Liver (tissue), 9 donors: ENCODE results near the gene TP73. TPM values are rescaled to one million over a fixed set of nuclear protein-coding genes. Genes with fewer than 3 reads are reported as not detected.

Experiments used
- DNase-seq: peaks from one replicate; pipeline ENCODE4 v3.0.0-alpha.2; 2017; ENCODE audit warnings: low spot score
- H3K27ac ChIP-seq, 2 donors: one replicate each; pipeline ENCODE4 v1.7.0; 2013; ENCODE audit warnings: inconsistent platforms in 2 of 2, low read length in 2 of 2, control low read depth in 1 of 2, low read depth in 1 of 2, mild to moderate bottlenecking in 1 of 2
- H3K27me3 ChIP-seq, 4 donors: one replicate each; pipeline versions ENCODE4 v1.6.1 to v1.7.0; 2013; ENCODE audit warnings: low read length in 3 of 4, inconsistent platforms in 1 of 4, mild to moderate bottlenecking in 1 of 4, moderate library complexity in 1 of 4; ENCODE audit not compliant: control insufficient read depth in 4 of 4, insufficient read depth in 4 of 4
- H3K36me3 ChIP-seq, 4 donors: one replicate each; pipeline versions ENCODE4 v1.6.1 to v1.7.0; 2013; ENCODE audit warnings: low read length in 3 of 4, mild to moderate bottlenecking in 3 of 4, low read depth in 1 of 4, moderate library complexity in 1 of 4; ENCODE audit not compliant: control insufficient read depth in 4 of 4, insufficient read depth in 3 of 4
- H3K4me1 ChIP-seq, 4 donors: one replicate each; pipeline versions ENCODE4 v1.6.1 to v1.7.0; 2013; ENCODE audit warnings: low read length in 3 of 4, mild to moderate bottlenecking in 3 of 4, moderate library complexity in 1 of 4; ENCODE audit not compliant: control insufficient read depth in 4 of 4, insufficient read depth in 4 of 4
- H3K4me3 ChIP-seq, 3 donors: one replicate each; pipeline versions ENCODE4 v1.6.1 to v1.7.0; 2013; ENCODE audit warnings: low read length in 3 of 3, control low read depth in 1 of 3, low read depth in 1 of 3, mild to moderate bottlenecking in 1 of 3
- H3K9ac ChIP-seq, 2 donors: one replicate each; pipeline ENCODE4 v1.7.0; 2013; ENCODE audit warnings: low read length in 2 of 2, mild to moderate bottlenecking in 2 of 2, moderate library complexity in 2 of 2, control low read depth in 1 of 2, low read depth in 1 of 2
- H3K9me3 ChIP-seq, 4 donors: one replicate each; pipeline versions ENCODE4 v1.6.1 to v1.7.0; 2013; ENCODE audit warnings: low read length in 3 of 4; ENCODE audit not compliant: control insufficient read depth in 4 of 4
- ATF3 ChIP-seq: IDR thresholded peaks from 2 replicates; pipeline ENCODE4 v1.6.1; 2016; ENCODE audit warnings: antibody characterized with exemption
- EGR1 ChIP-seq, 2 donors: IDR thresholded peaks; 2 replicates each; pipeline ENCODE4 v1.6.1; 2016 to 2018; ENCODE audit warnings: antibody characterized with exemption in 2 of 2, low read depth in 2 of 2
- FOXA1 ChIP-seq: IDR thresholded peaks from 2 replicates; pipeline ENCODE4 v1.6.1; 2016; ENCODE audit warnings: antibody characterized with exemption
- FOXA2 ChIP-seq: IDR thresholded peaks from 2 replicates; pipeline ENCODE4 v1.6.1; 2016; ENCODE audit warnings: antibody characterized with exemption
- GABPA ChIP-seq, 2 donors: IDR thresholded peaks in 1 of 2; conservative IDR thresholded peaks in 1 of 2; 2 replicates each; pipeline ENCODE4 v1.6.1; 2016; ENCODE audit warnings: antibody characterized with exemption in 2 of 2, mild to moderate bottlenecking in 1 of 2, moderate library complexity in 1 of 2
- HNF4A ChIP-seq, 2 donors: conservative IDR thresholded peaks; 2 replicates each; pipeline ENCODE4 v1.6.1; 2016; ENCODE audit warnings: antibody characterized with exemption in 2 of 2, mild to moderate bottlenecking in 2 of 2
- HNF4G ChIP-seq: IDR thresholded peaks from 2 replicates; pipeline ENCODE4 v1.6.1; 2016; ENCODE audit warnings: antibody characterized with exemption
- JUND ChIP-seq, 2 donors: IDR thresholded peaks; 2 replicates each; pipeline ENCODE4 v1.6.1; 2016; ENCODE audit warnings: antibody characterized with exemption in 2 of 2
- NR2F2 ChIP-seq: IDR thresholded peaks from 2 replicates; pipeline ENCODE4 v1.6.1; 2016; ENCODE audit warnings: antibody characterized with exemption
- RAD21 ChIP-seq, 2 donors: IDR thresholded peaks; 2 replicates each; pipeline ENCODE4 v1.6.1; 2016; ENCODE audit warnings: antibody characterized with exemption in 2 of 2, mild to moderate bottlenecking in 2 of 2
- REST ChIP-seq: IDR thresholded peaks from 2 replicates; pipeline ENCODE4 v1.6.1; 2016; ENCODE audit warnings: antibody characterized with exemption, mild to moderate bottlenecking
- RXRA ChIP-seq, 2 donors: IDR thresholded peaks; 2 replicates each; pipeline ENCODE4 v1.6.1; 2017 to 2018; ENCODE audit warnings: antibody characterized with exemption in 2 of 2, mild to moderate bottlenecking in 1 of 2
- SP1 ChIP-seq: IDR thresholded peaks from 2 replicates; pipeline ENCODE4 v1.6.1; 2018; ENCODE audit warnings: antibody characterized with exemption, mild to moderate bottlenecking
- TAF1 ChIP-seq: conservative IDR thresholded peaks from 2 replicates; pipeline ENCODE4 v1.6.1; 2016; ENCODE audit warnings: antibody characterized with exemption, mild to moderate bottlenecking
- YY1 ChIP-seq: IDR thresholded peaks from 2 replicates; pipeline ENCODE4 v1.6.1; 2016; ENCODE audit warnings: antibody characterized with exemption, mild to moderate bottlenecking
- WGBS: extraction: QIAGEN DNeasy Blood & Tissue Kit; methylation state at CpG from one replicate; pipeline ENCODE4 v1.1.7; 2013; 5-methylcytosine and 5-hydroxymethylcytosine counted together
- polyA plus RNA-seq, 2 donors: library from polyadenylated mRNA; stranded (reverse) in 1 of 2; unstranded in 1 of 2; fragments of 200-250 nt in 1 of 2; fragments of >200 nt in 1 of 2; fragmentation: Nextera tagmentation in 1 of 2; extraction: Ambion mirVana in 1 of 2; gene quantifications; one replicate each; pipeline versions ENCODE4 v1.2.1 to v1.2.3, GENCODE V29; 2013 to 2015
- total RNA-seq, 2 donors: library from RNA; depleted of rRNA; stranded (reverse); fragments of >200 nt; gene quantifications; one replicate each; pipeline ENCODE4 v1.2.3, GENCODE V29; 2014
- TF ChIP-seq, protein P1 (sequence below): IDR thresholded peaks from 2 replicates; pipeline ENCODE4 v1.6.1; 2016; ENCODE audit warnings: antibody characterized with exemption
- TF ChIP-seq, protein P2 (sequence below): IDR thresholded peaks from 2 replicates; pipeline ENCODE4 v1.6.1; 2016; ENCODE audit warnings: antibody characterized with exemption
- donor health status: healthy.
- donor health status: healthy.
- donor health status: healthy.
- donor health status: healthy.
- donor health status: healthy.

TP73 gene
- total and polyA plus RNA-seq, 4 donors = 0.08 to 0.29 (median 0.18) TPM

DNA sequence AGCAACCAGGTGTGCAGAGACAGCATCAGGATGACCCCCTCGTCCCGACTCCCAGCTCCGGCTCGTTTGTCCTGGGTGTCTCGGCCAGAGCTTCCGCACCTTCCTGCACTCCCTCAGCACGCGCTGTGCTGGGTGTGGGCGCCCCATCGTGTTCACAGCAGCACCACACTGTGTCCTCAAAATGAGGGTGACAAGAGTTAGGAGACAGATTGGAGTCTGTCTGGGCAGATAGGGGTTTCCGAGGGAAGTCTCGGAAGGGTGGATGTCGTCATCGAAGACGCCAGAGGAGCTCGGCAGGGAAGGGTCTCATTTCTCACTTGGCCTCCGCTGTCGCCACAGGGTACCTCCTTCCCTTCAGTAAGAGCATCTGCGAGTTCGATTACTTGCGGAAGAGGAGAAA lies 104.1 kb downstream of the TP73 start:
- Histone ChIP-seq H3K9me3 (no peaks in the 10 kb centered on the region), H3K27me3 (peaks cover 0 to 3% (median 0%) of the 10 kb centered on the region in 4 donors), H3K4me1 (no peaks in the 10 kb centered on the region), H3K9ac (no peak overlapping the region), H3K36me3 (no peaks in the 10 kb centered on the region), H3K4me3 (no peak overlapping the region), H3K27ac (no peak overlapping the region)
- WGBS = 81% methylated on average over 21 of the region's 21 CpGs
- DNase-seq = no peak
- no peak for TF ChIP-seq GABPA (IDR thresholded peaks at IDR 0.05 in 1 of 2, conservative IDR thresholded peaks at IDR 0.05 in 1 of 2)
- no peak for TF ChIP-seq REST
- TF ChIP-seq ATF3 = no peak
- TF ChIP-seq FOXA1 = no peak
- no peak for TF ChIP-seq FOXA2
- TF ChIP-seq, protein P1, sequence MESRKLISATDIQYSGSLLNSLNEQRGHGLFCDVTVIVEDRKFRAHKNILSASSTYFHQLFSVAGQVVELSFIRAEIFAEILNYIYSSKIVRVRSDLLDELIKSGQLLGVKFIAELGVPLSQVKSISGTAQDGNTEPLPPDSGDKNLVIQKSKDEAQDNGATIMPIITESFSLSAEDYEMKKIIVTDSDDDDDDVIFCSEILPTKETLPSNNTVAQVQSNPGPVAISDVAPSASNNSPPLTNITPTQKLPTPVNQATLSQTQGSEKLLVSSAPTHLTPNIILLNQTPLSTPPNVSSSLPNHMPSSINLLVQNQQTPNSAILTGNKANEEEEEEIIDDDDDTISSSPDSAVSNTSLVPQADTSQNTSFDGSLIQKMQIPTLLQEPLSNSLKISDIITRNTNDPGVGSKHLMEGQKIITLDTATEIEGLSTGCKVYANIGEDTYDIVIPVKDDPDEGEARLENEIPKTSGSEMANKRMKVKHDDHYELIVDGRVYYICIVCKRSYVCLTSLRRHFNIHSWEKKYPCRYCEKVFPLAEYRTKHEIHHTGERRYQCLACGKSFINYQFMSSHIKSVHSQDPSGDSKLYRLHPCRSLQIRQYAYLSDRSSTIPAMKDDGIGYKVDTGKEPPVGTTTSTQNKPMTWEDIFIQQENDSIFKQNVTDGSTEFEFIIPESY = no peak

GRCh38 chr1:3759164-3759563 lies 106.8 kb downstream of the TP73 start:
- Histone ChIP-seq H3K9me3 (no peaks in the 10 kb centered on the region), H3K27ac (no peak overlapping the region), H3K4me3 (no peak overlapping the region), H3K27me3 (peaks cover 0 to 3% (median 0%) of the 10 kb centered on the region in 4 donors), H3K9ac (no peak overlapping the region), H3K36me3 (no peaks in the 10 kb centered on the region), H3K4me1 (no peaks in the 10 kb centered on the region)
- TF ChIP-seq FOXA1 (no peak), SP1 (no peak), YY1 (no peak), HNF4G (no peak), REST (no peak), GABPA (IDR thresholded peaks at IDR 0.05 in 1 of 2, conservative IDR thresholded peaks at IDR 0.05 in 1 of 2) (no peak), NR2F2 (no peak), TAF1 (no peak), JUND (IDR thresholded peaks at IDR 0.05) (no peak), RAD21 (IDR thresholded peaks at IDR 0.05) (no peak), FOXA2 (no peak), HNF4A (conservative IDR thresholded peaks at IDR 0.05) (no peak), EGR1 (IDR thresholded peaks at IDR 0.05; ENCODE audit: low read depth in 2 of 2) (no peak), RXRA (IDR thresholded peaks at IDR 0.05) (no peak)
- TF ChIP-seq, protein P2, sequence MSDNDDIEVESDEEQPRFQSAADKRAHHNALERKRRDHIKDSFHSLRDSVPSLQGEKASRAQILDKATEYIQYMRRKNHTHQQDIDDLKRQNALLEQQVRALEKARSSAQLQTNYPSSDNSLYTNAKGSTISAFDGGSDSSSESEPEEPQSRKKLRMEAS = no peak
- DNase-seq = no peak
- WGBS = 85% methylated on average over 6 of the region's 6 CpGs
